NCI-H82 treated with DMSO at 0.1 percent for 48 hours (cell line): ENCODE results near the gene CARMIL1.
"Not testable (repeated sequence)": the region's sequence is repeated elsewhere in the genome, so short reads cannot be mapped to it uniquely, and the experiment has no call there.

ENCODE experiments used
- DNase-seq: peaks from one replicate; lab custom pipeline; 2025; ENCODE audit not compliant: unreplicated experiment; lab: John Stamatoyannopoulos, UW

The CARMIL1 gene

GRCh38 chr6:25277386-25277785, 1.8 kb upstream of the CARMIL1 start:
- DNase-seq, result no peak

DNA sequence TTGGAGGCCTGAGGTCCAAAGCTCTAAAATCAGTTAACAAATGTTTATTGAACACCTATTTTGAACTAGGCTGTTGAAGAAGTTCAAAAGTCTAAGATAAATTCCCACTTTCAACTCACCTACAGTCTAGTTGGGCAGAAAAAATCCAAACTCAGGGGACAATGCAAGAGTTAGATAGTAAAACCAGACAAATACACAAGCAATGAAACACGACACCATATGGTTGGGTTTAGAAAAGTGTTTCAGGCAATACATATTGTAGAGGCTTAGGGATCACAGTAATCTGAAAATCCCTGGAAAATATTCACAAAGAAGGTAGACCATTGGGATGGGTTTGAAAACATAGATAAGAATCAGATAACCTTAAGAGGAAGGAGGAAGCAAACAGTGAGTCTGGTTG, 1.3 kb upstream of the CARMIL1 start:
- no peak for DNase-seq

- no peak for DNase-seq
Measured at GRCh38 chr6:25278261-25278913, 787 bp upstream of the CARMIL1 start.

- no peak for DNase-seq
Measured at GRCh38 chr6:25279748-25280343, 672 bp downstream of the CARMIL1 start.

- DNase-seq, result no peak
Measured at GRCh38 chr6:25280344-25281074, 1.3 kb downstream of the CARMIL1 start.

DNA sequence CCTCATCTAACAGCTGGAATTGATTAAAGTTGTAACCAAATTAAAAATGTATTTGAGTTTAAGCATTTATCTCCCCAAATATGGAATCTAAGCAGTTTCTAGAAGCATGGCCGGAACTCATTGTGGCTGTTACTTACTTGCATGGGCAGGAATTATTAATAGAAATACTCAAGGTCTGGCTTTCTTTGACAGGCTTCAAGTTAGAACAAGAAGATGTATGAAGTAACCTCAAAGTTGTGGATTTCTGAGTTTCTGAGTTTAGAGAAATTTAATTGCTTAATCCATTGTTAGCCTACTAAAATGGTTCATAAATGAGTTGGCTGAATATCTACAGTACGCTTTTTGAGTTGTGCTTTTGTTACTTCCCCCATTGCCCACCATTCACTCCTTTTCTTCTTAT, 7.7 kb downstream of the CARMIL1 start:
- DNase-seq, result no peak

- no peak for DNase-seq
Measured at GRCh38 chr6:25287941-25288340, 8.8 kb downstream of the CARMIL1 start.

DNA sequence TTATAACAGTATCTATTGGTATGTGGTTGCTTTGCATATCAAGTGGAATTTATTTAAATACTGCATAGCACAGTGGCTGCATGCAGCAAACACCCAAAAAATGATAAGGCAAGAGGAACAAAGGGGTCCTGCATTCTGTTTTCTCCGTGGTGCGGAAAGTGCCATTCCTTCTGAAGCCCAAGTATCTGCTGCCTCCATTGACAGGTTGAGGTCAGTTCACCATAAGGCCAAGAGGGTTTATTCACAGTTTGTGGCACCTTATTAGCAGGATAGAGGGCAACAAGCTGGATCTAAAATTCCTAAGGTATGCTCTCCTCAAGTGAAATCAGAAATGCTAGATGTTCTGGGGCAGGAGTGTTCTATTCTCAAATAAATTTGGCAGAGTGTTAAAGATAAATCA, 9.3 kb downstream of the CARMIL1 start:
- DNase-seq, result no peak

- DNase-seq, result no peak
Measured at GRCh38 chr6:25290306-25291060, 11.3 kb downstream of the CARMIL1 start.

- no peak for DNase-seq
Measured at GRCh38 chr6:25292384-25292783, 13.2 kb downstream of the CARMIL1 start.

DNA sequence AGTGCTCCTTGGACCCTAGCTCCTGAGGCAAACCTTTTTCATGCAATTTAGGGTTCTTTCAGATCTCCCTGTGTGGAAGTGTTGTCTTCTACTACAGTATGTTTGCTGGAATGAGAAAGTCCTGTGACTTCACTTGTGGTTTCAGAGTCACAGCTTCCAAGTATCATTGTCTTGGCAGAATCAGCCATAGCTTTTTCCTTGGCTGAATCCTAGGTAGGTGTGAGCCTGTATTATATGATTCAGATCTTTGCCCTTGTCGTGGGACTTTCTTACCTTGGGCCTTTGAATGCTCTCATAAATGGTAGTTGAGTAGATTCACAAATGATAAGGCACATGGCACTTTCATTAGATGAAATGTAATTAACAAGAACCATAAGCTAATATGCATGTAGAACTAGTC, 16.5 kb downstream of the CARMIL1 start:
- no peak for DNase-seq

DNA sequence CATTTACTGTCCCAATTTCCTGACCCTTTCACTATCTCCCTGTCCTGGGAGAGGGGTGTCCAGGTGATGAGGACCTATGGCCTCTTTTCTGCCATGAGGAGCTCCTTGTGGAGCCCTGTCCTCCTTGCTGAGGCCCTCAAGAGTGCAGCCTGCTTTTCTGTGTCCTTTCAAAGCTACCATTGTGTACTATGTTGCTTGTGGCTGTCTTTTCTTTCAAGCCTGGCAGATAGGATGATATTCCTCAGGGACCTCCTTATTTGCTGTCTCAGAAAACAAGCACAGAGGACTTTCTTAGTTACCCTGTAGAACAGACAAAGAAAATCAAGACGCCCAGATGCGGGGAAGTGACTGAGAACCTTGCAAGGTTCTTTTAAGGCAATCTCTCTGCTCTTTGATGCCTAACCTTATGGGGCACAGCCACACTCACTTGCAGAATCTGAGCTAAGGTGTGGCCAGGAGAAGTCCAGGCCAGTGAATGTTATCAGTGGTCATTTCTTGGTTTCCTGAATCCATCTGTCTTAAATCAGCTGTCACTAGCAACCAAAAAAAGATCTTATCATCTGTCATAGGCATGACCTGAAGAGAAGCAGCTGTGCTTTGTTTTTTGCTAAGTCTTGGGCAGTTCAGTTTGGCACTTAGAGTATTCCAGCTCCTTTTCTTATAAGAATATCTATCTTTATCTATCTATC, 17.2 kb downstream of the CARMIL1 start:
- DNase-seq, result no peak

DNA sequence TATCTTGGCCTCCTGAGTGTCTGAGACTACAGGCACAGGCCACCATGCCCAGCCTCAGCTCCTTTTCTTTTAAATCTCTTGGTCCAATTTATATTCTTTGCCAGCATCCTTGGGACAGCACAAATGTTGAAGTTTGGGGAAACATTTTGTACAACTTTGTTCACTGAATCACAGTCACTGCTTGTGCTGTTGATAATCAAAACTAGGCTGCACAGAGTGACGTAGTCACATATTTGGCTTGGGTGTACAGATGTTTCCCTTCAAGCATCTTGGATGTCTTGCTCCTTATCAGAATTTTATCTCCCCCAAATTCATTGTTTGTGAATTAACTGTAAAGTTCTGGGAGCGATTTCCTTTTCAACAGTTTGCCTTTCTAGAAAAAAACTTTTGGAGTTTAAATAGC, 17.9 kb downstream of the CARMIL1 start:
- DNase-seq, result no peak

DNA sequence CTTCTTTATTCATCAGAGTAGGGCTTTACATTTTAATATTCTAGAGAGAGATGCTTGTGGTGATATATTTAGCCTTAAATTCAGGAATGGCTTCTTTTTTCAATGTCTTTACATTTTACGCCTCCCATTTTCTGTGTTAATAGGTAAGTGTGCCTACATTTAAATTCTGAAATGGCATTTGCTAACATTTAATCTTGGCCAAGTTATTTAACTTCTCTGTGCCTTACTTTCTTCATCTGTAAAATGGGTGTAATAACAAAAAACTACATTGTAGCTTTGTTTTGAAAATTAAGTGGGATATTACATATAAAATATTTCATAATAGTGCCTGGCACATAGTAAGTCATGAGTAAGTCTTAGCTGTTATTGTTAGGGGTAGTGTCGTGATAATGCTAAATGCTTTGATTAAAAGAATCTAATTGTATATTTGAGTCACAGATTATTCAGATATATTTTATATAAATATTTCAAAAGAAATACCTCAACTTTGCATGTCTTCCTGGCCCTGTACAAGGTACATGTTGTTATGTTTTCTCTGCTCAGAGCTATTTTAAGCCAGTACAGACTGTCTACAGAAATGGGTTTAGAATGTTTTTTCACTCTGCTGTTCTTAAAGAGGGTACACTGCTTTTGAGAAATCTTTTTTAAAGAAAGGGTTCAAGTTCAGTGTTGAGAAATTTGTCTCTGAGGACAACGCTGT, 18.8 kb downstream of the CARMIL1 start:
- DNase-seq, result no peak

GRCh38 chr6:25298523-25298865, 19.3 kb downstream of the CARMIL1 start:
- not testable (repeated sequence) for DNase-seq

- DNase-seq, result no peak
Measured at GRCh38 chr6:25301362-25301761, 22.2 kb downstream of the CARMIL1 start.

- DNase-seq, result no peak
Measured at GRCh38 chr6:25302151-25302550, 23.0 kb downstream of the CARMIL1 start.

- no peak for DNase-seq
Measured at GRCh38 chr6:25302677-25303128, 23.5 kb downstream of the CARMIL1 start.

GRCh38 chr6:25303254-25303653, 24.1 kb downstream of the CARMIL1 start:
- no peak for DNase-seq

GRCh38 chr6:25306379-25306778, 27.2 kb downstream of the CARMIL1 start:
- no peak for DNase-seq
